Epithelial cell of proximal tubule (primary cell): Measurements from ENCODE around the gene TRABD2B. TPM values are rescaled to one million over a fixed set of nuclear protein-coding genes. Genes with fewer than 3 reads are reported as not detected.

ENCODE experiments used
- DNase-seq: peaks from one replicate; pipeline ENCODE4 v3.0.0-alpha.2; 2011; ENCODE audit warnings: low read depth
- H3K4me3 ChIP-seq: 2 replicates; pipeline ENCODE4 v1.5.1; 2011; ENCODE audit warnings: low read depth, mild to moderate bottlenecking, low read length
- total RNA-seq: library from RNA; depleted of rRNA; stranded (reverse); fragments of >200 nt; gene quantifications from 2 replicates; pipeline ENCODE4 v1.2.3, GENCODE V29; 2015
- TF ChIP-seq, protein P1 (sequence below): conservative IDR thresholded peaks from 2 replicates; pipeline ENCODE4 v1.5.1; 2012; ENCODE audit warnings: low read depth, mild to moderate bottlenecking, low read length

The TRABD2B gene
- total RNA-seq, 1 donor from 2014 or later: 0.46 TPM

- no peak for DNase-seq
- TF ChIP-seq, protein P1, sequence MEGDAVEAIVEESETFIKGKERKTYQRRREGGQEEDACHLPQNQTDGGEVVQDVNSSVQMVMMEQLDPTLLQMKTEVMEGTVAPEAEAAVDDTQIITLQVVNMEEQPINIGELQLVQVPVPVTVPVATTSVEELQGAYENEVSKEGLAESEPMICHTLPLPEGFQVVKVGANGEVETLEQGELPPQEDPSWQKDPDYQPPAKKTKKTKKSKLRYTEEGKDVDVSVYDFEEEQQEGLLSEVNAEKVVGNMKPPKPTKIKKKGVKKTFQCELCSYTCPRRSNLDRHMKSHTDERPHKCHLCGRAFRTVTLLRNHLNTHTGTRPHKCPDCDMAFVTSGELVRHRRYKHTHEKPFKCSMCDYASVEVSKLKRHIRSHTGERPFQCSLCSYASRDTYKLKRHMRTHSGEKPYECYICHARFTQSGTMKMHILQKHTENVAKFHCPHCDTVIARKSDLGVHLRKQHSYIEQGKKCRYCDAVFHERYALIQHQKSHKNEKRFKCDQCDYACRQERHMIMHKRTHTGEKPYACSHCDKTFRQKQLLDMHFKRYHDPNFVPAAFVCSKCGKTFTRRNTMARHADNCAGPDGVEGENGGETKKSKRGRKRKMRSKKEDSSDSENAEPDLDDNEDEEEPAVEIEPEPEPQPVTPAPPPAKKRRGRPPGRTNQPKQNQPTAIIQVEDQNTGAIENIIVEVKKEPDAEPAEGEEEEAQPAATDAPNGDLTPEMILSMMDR: no peak
- H3K4me3 ChIP-seq: no peak overlapping the region
These were observed 235.8 kb downstream of the TRABD2B start for GRCh38 chr1:47761201-47761930.

DNA sequence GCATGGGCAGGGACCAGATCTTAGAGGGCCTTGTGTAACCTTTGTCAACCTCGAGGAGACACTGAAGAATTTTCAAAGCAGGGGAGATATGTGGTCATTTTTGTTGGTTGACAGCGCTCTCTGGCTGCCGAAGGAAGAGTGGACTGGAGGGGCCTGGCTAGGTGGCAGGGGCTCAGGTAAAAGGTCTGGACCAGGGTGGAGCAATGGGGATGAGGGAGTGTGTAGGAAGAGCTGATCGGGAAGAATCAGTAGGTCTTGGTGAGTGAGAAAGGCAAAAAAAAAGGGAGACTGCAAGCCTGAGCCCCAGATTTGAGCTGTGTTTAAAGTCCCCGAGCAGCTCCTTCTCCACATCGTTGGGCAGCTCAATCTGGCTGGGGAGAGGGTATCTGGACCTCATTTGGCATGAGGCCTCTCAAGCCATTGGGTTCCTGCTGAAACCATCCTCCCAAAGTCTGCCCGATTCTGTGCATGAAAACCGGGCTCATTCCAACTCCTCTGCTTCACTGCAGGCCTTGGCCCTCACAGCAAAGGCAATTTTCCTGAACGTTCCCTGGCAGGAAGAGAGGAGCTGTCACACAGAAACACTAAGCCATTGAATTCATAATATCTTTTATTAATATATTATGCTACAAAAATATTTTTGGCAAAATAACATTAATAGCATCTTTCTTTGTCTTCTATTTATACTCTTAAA is 237.1 kb downstream of the TRABD2B start:
- DNase-seq: no peak
- TF ChIP-seq, protein P1: no peak
- H3K4me3 ChIP-seq: no peak overlapping the region

- TF ChIP-seq, protein P1: no peak
- no peak for DNase-seq
- no peak overlapping the region for H3K4me3 ChIP-seq
These were observed 237.8 kb downstream of the TRABD2B start for GRCh38 chr1:47759251-47759935.

DNA sequence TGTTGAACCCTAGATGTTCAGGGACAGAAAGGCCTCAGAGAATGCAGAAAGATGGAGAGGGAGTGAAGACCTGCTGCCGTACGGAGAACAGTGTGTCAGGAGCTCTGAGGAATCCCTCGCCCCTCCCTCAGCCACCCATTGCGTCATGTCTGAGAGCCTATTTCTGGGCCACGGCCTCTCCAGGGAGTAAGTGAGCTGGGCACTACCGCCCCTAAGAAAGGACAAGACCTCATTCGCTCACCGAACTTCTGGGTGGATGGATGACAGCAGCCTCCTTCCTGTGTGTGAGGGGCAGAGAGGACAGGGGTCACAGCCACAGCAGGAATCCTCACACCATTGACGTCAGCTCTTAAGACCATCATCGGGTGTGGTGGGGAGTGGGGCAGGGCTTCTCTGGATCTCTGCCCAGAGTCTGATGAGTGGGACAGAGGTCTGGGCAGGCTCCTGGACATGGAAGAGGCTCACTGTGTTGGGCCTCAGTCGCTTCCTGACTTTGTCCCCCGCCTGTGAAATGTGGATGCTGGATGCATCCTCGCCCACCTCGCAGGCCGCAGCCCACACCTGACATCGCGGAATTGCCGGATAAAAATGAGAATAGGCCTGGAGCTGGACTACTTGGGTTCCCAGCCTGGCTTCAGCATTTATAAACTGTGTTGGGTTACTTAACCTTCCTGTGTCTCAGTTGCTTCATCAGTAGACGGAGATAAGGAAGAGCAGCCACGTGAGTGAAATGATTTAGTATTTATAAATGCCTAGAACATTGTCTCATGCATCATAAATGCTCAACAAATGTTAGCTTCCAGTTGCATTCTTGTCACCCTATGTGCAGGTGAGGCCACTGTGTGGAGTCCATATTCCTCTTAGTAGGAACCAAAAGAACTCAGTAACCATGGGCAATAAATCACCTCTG is 238.6 kb downstream of the TRABD2B start:
- no peak for DNase-seq
- TF ChIP-seq, protein P1: no peak
- no peak overlapping the region for H3K4me3 ChIP-seq

DNA sequence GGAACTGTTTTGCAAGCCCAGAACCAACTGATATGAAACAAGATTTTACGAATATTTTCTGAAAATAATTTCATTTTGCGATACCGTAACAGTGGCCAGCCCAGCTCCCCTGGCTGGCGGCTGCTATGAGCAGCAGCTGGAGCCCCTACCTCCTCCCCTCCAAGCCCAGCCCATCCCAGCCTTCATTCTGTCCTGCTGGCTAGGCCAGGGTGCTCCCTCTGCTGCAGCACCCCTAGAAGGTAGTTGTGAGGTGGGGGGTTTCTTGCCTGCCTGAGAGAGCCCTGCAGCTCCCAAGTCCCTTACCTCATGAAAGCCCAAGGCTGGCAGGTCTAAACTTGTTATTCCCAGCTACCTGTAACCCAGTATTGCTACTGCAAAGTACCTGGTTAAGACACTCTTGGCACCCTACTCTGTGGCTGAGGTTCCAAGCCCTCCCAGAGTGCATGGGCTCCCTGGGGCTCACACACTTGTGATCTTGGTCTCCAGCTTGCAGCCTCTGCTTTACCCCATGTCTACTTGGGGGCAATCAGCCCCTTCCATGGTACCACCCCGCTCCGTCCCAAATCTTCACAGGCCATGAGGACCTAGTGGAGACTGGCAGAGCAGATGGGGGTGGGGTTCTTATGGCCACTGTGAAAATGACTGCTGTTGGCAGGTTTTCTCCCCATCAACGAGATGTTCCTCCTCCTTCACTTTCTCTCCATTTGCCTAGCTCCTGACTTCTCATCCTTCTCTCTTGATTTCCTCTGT is 239.8 kb downstream of the TRABD2B start:
- TF ChIP-seq, protein P1: no peak
- DNase-seq: no peak
- H3K4me3 ChIP-seq: no peak overlapping the region

DNA sequence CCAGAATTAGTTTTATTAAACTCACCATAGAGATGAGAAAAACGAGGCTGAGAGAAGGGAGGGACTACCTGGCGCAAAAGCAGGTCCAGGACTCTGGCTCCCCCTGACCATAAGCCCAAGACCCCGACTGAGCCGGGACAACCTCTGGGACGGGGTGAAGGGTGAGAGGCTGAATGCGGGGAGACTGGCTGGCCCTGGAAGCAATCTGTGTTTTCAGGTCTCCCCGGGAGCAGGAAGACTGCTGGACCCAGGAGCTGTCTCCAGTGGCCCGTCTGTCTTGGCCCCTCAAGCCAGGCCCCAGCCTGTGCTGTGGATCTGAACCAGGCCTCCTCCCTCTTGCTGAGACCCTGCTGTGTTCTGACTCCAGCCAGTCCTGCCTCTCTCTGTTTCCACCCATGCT is 240.8 kb downstream of the TRABD2B start:
- DNase-seq: no peak
- no peak overlapping the region for H3K4me3 ChIP-seq
- TF ChIP-seq, protein P1: no peak
